Cardiac fibroblast (primary cell): Measurements from ENCODE around the gene MAGI2.
A peak's percentile ranks its signal among the peaks of the same experiment; 100 is the strongest.

Source experiments
- DNase-seq, 2 donors: peaks; one replicate each; pipeline versions ENCODE4 v3.0.0 to v3.0.0-alpha.2; 2010; ENCODE audit warnings: low read depth in 2 of 2
- H3K4me3 ChIP-seq, 2 donors: replicated peaks in 1 of 2; 1 replicate in 1 of 2; 2 replicates in 1 of 2; pipeline ENCODE4 v1.5.1; 2011; ENCODE audit warnings: low read depth in 2 of 2, low read length in 2 of 2, mild to moderate bottlenecking in 2 of 2, moderate library complexity in 1 of 2
- TF ChIP-seq, protein P1 (sequence below): IDR thresholded peaks from one replicate; pipeline ENCODE4 v1.5.1; 2011; ENCODE audit warnings: low read depth, mild to moderate bottlenecking, low read length, inconsistent platforms

The MAGI2 gene

DNA sequence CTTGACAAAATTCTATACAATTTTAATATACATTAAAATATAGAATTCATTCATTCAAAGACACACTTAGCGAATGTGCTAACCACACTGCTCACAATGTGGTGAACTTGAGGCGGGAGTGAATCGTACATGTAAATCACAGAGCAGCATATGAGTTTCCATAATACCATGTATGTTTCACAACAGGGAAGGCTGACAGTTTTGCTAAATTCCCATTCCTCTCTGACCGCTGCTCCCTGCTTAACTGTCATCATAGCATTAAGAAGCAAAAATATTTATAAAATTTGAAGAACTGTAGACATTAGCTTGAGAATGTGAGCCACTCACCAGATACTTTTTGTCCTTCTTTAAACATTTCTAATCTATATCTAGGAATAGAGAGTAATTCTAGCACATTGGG is 763.3 kb downstream of the MAGI2 start:
- DNase-seq: peak in 1 of 2 donors; percentile 1
- TF ChIP-seq, protein P1, sequence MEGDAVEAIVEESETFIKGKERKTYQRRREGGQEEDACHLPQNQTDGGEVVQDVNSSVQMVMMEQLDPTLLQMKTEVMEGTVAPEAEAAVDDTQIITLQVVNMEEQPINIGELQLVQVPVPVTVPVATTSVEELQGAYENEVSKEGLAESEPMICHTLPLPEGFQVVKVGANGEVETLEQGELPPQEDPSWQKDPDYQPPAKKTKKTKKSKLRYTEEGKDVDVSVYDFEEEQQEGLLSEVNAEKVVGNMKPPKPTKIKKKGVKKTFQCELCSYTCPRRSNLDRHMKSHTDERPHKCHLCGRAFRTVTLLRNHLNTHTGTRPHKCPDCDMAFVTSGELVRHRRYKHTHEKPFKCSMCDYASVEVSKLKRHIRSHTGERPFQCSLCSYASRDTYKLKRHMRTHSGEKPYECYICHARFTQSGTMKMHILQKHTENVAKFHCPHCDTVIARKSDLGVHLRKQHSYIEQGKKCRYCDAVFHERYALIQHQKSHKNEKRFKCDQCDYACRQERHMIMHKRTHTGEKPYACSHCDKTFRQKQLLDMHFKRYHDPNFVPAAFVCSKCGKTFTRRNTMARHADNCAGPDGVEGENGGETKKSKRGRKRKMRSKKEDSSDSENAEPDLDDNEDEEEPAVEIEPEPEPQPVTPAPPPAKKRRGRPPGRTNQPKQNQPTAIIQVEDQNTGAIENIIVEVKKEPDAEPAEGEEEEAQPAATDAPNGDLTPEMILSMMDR: no peak
- H3K4me3 ChIP-seq: no peak overlapping the region

- no peak for DNase-seq
- H3K4me3 ChIP-seq: no peak overlapping the region
- TF ChIP-seq, protein P1: no peak
These were observed 765.1 kb downstream of the MAGI2 start for GRCh38 chr7:78688376-78688775.

DNA sequence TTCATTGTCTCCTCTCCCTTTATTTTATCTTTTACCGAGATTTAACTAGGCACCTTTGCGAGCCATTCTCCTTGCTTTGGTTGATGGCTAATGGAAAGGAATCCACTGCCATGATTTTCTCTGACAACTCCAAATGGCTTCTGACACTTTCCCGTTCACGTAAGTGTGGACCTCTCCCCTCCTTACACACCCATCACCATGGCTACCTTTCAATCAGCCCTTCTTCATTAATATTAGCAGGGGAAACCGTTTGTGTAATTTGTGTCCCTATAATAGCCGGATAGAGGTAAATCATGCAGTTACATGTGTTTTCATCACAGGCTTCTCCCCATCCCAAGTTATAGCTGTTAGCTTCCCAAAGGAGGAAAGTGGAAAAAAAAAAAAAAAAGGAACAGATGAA is 767.3 kb downstream of the MAGI2 start:
- no peak for DNase-seq
- no peak overlapping the region for H3K4me3 ChIP-seq
- TF ChIP-seq, protein P1: no peak

DNA sequence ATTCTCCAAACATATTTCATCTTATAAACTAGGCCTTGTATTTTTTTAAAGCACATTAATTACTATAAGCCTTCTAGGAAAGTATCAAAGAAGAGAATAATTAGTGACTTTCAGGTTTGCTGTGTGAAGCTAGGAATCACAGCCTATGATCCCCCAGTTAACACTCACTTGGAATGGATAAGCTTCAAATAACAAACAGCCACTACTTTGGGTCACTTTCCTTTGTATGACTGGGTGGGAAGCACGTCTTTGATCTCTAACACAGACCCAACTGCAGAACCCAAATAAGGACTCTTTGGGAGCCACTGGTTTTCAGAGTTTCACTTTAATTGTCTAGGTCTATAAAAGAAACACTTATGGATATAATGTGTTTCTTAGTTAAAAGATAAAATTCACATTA is 769.3 kb downstream of the MAGI2 start:
- DNase-seq: no peak
- no peak overlapping the region for H3K4me3 ChIP-seq
- TF ChIP-seq, protein P1: no peak

- no peak for DNase-seq
- TF ChIP-seq, protein P1: no peak
- H3K4me3 ChIP-seq: no peak overlapping the region
These were observed 769.9 kb downstream of the MAGI2 start for GRCh38 chr7:78683566-78683965.

DNA sequence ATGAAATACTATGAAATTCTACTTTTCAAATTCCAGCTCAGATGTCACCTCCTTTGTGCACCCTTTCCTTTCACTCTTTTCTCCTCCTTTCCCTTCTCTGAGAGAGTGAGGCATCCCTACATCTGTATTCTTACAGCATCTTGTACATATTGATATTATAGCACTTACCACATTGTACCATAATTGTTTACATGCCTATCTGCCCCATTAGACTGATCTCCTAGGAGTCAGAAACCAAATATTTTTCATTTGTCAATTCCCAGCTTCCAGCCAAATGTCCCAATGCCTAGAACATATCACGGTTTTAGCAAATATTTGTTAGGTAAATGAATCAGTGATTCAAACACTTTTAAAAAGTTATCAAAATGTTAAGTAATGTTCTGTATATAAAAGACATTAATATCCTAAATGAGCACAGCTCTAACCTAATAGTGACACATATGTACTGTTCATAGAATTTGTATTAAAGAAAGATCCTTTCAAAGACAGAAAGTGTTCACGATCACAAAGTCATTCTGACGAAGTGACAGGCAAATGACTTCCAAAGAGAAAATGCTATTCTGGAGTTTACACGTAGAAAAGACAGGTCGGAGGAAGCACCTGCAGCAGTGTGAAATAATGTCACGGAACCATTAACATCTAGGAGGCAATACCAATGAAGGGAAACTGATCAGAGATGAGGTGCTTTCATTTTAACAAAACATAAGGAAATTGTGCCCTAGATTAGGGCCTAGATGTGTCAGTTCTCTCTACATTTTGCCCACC is 774.2 kb downstream of the MAGI2 start:
- DNase-seq: no peak
- TF ChIP-seq, protein P1: no peak
- no peak overlapping the region for H3K4me3 ChIP-seq

DNA sequence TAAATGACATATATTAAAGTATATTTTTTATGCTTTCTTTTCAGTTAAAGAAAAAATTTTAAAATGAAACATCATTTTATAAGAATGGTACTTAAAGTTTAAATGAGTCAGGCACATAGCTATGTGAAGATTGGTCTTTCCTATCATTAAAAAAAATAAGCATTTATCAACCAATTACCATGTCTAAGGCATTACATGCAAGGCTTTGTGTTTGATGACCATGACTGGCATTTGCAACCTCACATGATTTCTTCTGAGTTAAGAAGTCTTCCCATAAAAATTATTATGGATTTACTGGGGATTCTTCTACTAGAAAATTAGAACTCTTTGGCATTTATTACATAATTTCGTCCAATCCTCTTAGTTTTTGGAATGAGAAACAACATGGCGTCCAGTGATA is 776.1 kb downstream of the MAGI2 start:
- no peak overlapping the region for H3K4me3 ChIP-seq
- TF ChIP-seq, protein P1: no peak
- no peak for DNase-seq
